ENCODE measurements around the gene FGF12. TPM values are rescaled to one million over a fixed set of nuclear protein-coding genes. Genes with fewer than 3 reads are reported as not detected.

Gene FGF12
- total and polyA plus RNA-seq, 4 experiments from 2014 or later: not detected

DNA sequence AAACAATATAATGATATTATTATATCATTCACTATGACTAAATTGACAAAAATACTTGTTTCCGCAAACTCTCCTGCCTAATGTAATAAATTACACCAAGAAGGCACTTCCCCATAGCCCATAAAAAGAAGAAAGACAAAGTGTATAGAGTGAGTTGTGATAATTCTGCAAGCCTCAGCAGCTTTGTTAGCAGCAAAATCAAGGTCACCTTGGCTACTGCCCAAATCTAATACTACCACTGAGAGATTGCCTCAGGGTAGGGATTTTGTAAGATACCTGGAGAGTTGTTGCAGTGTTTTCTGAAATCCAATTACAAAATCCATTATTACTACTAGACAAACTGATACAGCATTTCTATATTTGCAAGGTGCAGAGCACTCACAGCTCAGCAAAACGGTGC, 503.5 kb downstream of the FGF12 start:
- CTCF ChIA-PET (ENCODE audit: partially characterized antibody): no interaction called here

DNA sequence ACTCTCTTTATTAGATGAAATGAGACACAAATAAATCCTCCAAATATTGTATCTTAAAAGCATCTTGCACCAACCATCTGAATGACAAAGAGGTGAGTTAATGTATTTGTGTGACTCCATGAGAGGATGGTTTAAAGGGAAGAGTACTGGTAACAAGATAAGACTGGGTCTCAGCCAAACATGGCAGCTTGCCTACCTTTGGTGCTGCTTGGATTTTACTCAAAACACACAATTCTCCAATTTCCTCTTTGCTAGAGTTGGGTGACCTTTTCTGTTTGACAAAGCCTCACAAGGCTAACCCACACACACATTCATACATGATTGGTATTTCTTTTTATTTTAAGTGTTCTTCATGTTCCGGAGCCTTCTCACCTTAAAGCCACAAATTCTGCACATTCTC, 506.4 kb downstream of the FGF12 start:
- no peak for DNase-seq
- H3K4me1 Mint-ChIP-seq: no peaks in the 10 kb centered on the region
- Histone ChIP-seq H3K9me3 (ENCODE audit: control insufficient read depth in 1 of 2, low read length in 2 of 2) (no peaks in the 10 kb centered on the region), H3K27me3 (ENCODE audit: insufficient read depth, low read length) (no peaks in the 10 kb centered on the region), H3K27ac (ENCODE audit: low read depth, low read length) (no peak overlapping the region), H3K36me3 (ENCODE audit: insufficient read depth, low read length) (no peaks in the 10 kb centered on the region), H3K4me3 (ENCODE audit: low read length in 2 of 2) (no peak overlapping the region), H3K4me1 (ENCODE audit: insufficient read depth, low read length) (no peaks in the 10 kb centered on the region)
- no peaks in the 10 kb centered on the region for H3K27me3 Mint-ChIP-seq
- H3K36me3 Mint-ChIP-seq: no peaks in the 10 kb centered on the region
- intact Hi-C loops (cut with micrococcal nuclease): no loop called here
- H3K4me3 Mint-ChIP-seq: no peak overlapping the region
- H3K9me3 Mint-ChIP-seq: peaks cover 0 to 4% (median 0%) of the 10 kb centered on the region in 8 donors
- CTCF ChIA-PET (ENCODE audit: partially characterized antibody): no interaction called here
- POLR2A ChIA-PET (ENCODE audit: partially characterized antibody): no interaction called here
- no peak overlapping the region for H3K27ac Mint-ChIP-seq

More for the DNA sequence above, 503.5 kb downstream of the FGF12 start:
- intact Hi-C loops (cut with micrococcal nuclease): no loop called here
- no peaks in the 10 kb centered on the region for H3K27me3 Mint-ChIP-seq
- H3K27ac ChIP-seq (ENCODE audit: low read depth, low read length): no peak overlapping the region
- H3K36me3 ChIP-seq (ENCODE audit: insufficient read depth, low read length): no peaks in the 10 kb centered on the region
- H3K27me3 ChIP-seq (ENCODE audit: insufficient read depth, low read length): no peaks in the 10 kb centered on the region
- peaks cover 0 to 2% (median 0%) of the 10 kb centered on the region in 8 donors for H3K9me3 Mint-ChIP-seq
- POLR2A ChIA-PET (ENCODE audit: partially characterized antibody): no interaction called here
- no peaks in the 10 kb centered on the region for H3K4me1 ChIP-seq (ENCODE audit: insufficient read depth, low read length)
- H3K9me3 ChIP-seq (ENCODE audit: control insufficient read depth in 1 of 2, low read length in 2 of 2): no peaks in the 10 kb centered on the region
- DNase-seq: no peak
- H3K4me3 ChIP-seq (ENCODE audit: low read length in 2 of 2): no peak overlapping the region
- H3K4me1 Mint-ChIP-seq: no peaks in the 10 kb centered on the region
- no peak overlapping the region for H3K4me3 Mint-ChIP-seq
- no peaks in the 10 kb centered on the region for H3K36me3 Mint-ChIP-seq
- H3K27ac Mint-ChIP-seq: no peak overlapping the region

DNA sequence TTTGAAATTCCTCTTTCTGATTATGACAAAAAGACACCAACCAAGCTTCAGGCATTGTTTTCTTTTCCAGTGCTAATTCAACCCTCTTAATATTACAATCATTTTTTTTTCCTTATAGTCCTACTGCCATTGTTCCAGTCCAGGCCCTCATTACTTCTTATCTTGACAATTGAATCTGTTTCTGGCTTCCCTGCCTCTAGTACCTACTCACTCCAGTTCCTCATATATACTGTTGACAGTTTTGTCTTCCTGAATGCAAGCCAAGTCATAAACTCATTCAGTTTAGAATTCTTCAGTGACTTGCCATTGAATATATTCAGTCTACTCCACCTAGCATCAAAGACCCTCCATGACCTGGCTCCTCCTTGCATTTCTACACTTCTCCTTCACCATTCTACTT, 507.4 kb downstream of the FGF12 start:
- Histone ChIP-seq H3K4me3 (ENCODE audit: low read length in 2 of 2) (no peak overlapping the region), H3K27me3 (ENCODE audit: insufficient read depth, low read length) (no peaks in the 10 kb centered on the region), H3K4me1 (ENCODE audit: insufficient read depth, low read length) (no peaks in the 10 kb centered on the region), H3K27ac (ENCODE audit: low read depth, low read length) (no peak overlapping the region), H3K9me3 (ENCODE audit: control insufficient read depth in 1 of 2, low read length in 2 of 2) (no peaks in the 10 kb centered on the region), H3K36me3 (ENCODE audit: insufficient read depth, low read length) (no peaks in the 10 kb centered on the region)
- POLR2A ChIA-PET (ENCODE audit: partially characterized antibody): no interaction called here
- Mint-ChIP-seq H3K27me3 (no peaks in the 10 kb centered on the region), H3K9me3 (peaks cover 0 to 4% (median 0%) of the 10 kb centered on the region in 8 donors), H3K4me1 (no peaks in the 10 kb centered on the region), H3K27ac (no peak overlapping the region), H3K4me3 (no peak overlapping the region), H3K36me3 (no peaks in the 10 kb centered on the region)
- no peak for DNase-seq
- CTCF ChIA-PET (ENCODE audit: partially characterized antibody): no interaction called here
- intact Hi-C loops (cut with micrococcal nuclease): no loop called here

- Mint-ChIP-seq H3K36me3 (no peaks in the 10 kb centered on the region), H3K27me3 (no peaks in the 10 kb centered on the region), H3K9me3 (peaks cover 0 to 4% (median under 1%) of the 10 kb centered on the region in 8 donors), H3K4me3 (no peak overlapping the region), H3K27ac (no peak overlapping the region), H3K4me1 (no peaks in the 10 kb centered on the region)
- H3K9me3 ChIP-seq (ENCODE audit: control insufficient read depth in 1 of 2, low read length in 2 of 2): no peaks in the 10 kb centered on the region
- ChIA-PET POLR2A (ENCODE audit: partially characterized antibody) (no interaction called here), CTCF (ENCODE audit: partially characterized antibody) (no interaction called here)
- no peak overlapping the region for H3K27ac ChIP-seq (ENCODE audit: low read depth, low read length)
- H3K27me3 ChIP-seq (ENCODE audit: insufficient read depth, low read length): no peaks in the 10 kb centered on the region
- H3K4me1 ChIP-seq (ENCODE audit: insufficient read depth, low read length): no peaks in the 10 kb centered on the region
- no peaks in the 10 kb centered on the region for H3K36me3 ChIP-seq (ENCODE audit: insufficient read depth, low read length)
- intact Hi-C loops (cut with micrococcal nuclease): no loop called here
- DNase-seq: no peak
- H3K4me3 ChIP-seq (ENCODE audit: low read length in 2 of 2): no peak overlapping the region
Measured at GRCh38 chr3:192216067-192216466, 511.3 kb downstream of the FGF12 start.

DNA sequence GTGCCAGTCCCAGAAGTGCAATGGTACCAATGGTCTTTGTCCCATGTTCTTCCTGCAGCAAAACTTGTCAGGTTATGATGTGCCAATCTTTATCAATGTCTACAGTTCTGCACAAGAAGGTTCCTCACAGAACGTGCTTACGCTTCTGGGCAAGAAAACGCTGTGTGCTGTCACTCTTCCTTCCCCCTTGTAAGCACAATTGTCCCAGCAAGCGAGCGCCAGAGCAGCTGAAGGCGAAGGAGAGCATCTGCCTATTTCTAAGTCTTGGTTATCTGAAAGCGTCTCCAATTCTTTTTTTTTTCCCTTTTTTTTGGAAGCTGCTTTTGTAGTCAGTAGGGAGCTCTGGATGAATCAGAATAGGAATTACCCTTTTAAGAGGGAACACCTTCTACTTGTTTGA, 514.4 kb downstream of the FGF12 start:
- intact Hi-C loops (cut with micrococcal nuclease): no loop called here
- Mint-ChIP-seq H3K27ac (no peak overlapping the region), H3K9me3 (peaks cover 0 to 8% (median 0%) of the 10 kb centered on the region in 8 donors), H3K27me3 (no peaks in the 10 kb centered on the region), H3K36me3 (no peaks in the 10 kb centered on the region), H3K4me3 (no peak overlapping the region), H3K4me1 (no peaks in the 10 kb centered on the region)
- Histone ChIP-seq H3K9me3 (ENCODE audit: control insufficient read depth in 1 of 2, low read length in 2 of 2) (no peaks in the 10 kb centered on the region), H3K4me3 (ENCODE audit: low read length in 2 of 2) (no peak overlapping the region), H3K36me3 (ENCODE audit: insufficient read depth, low read length) (no peaks in the 10 kb centered on the region), H3K4me1 (ENCODE audit: insufficient read depth, low read length) (no peaks in the 10 kb centered on the region), H3K27me3 (ENCODE audit: insufficient read depth, low read length) (no peaks in the 10 kb centered on the region), H3K27ac (ENCODE audit: low read depth, low read length) (no peak overlapping the region)
- ChIA-PET CTCF (ENCODE audit: partially characterized antibody) (no interaction called here), POLR2A (ENCODE audit: partially characterized antibody) (no interaction called here)
- DNase-seq: no peak

DNA sequence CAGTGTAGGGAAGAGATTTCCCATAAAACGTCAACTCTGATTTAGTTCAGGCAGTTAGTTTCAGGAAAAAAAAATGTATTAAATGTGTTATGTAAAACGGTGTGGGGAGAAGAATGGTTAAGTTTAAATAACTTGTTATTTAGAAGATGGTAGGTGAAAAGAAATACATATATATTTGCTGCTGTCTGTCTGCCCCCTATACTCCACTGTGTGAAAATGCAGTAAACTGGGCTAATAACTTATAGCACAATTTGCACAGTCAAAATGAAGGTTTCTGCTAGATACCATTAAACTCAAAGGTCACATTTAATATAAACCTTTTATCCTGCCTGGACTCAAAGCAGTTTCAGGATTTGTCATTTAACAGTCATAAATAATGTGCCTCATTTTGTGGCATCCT, 515.0 kb downstream of the FGF12 start:
- intact Hi-C loops (cut with micrococcal nuclease): no loop called here
- Histone ChIP-seq H3K9me3 (ENCODE audit: control insufficient read depth in 1 of 2, low read length in 2 of 2) (no peaks in the 10 kb centered on the region), H3K27ac (ENCODE audit: low read depth, low read length) (no peak overlapping the region), H3K4me3 (ENCODE audit: low read length in 2 of 2) (no peak overlapping the region), H3K36me3 (ENCODE audit: insufficient read depth, low read length) (no peaks in the 10 kb centered on the region), H3K27me3 (ENCODE audit: insufficient read depth, low read length) (no peaks in the 10 kb centered on the region), H3K4me1 (ENCODE audit: insufficient read depth, low read length) (no peaks in the 10 kb centered on the region)
- no peak for DNase-seq
- CTCF ChIA-PET (ENCODE audit: partially characterized antibody): no interaction called here
- POLR2A ChIA-PET (ENCODE audit: partially characterized antibody): no interaction called here
- Mint-ChIP-seq H3K9me3 (peaks cover 0 to 8% (median 0%) of the 10 kb centered on the region in 8 donors), H3K27ac (no peak overlapping the region), H3K4me3 (no peak overlapping the region), H3K36me3 (no peaks in the 10 kb centered on the region), H3K4me1 (no peaks in the 10 kb centered on the region), H3K27me3 (no peaks in the 10 kb centered on the region)

GRCh38 chr3:192207651-192208050, 519.7 kb downstream of the FGF12 start:
- Histone ChIP-seq H3K4me3 (ENCODE audit: low read length in 2 of 2) (no peak overlapping the region), H3K36me3 (ENCODE audit: insufficient read depth, low read length) (no peaks in the 10 kb centered on the region), H3K27me3 (ENCODE audit: insufficient read depth, low read length) (no peaks in the 10 kb centered on the region), H3K9me3 (ENCODE audit: control insufficient read depth in 1 of 2, low read length in 2 of 2) (no peaks in the 10 kb centered on the region), H3K27ac (ENCODE audit: low read depth, low read length) (no peak overlapping the region), H3K4me1 (ENCODE audit: insufficient read depth, low read length) (no peaks in the 10 kb centered on the region)
- Mint-ChIP-seq H3K9me3 (peaks cover 0 to 10% (median 0%) of the 10 kb centered on the region in 8 donors), H3K36me3 (no peaks in the 10 kb centered on the region), H3K27ac (no peak overlapping the region), H3K4me1 (no peaks in the 10 kb centered on the region), H3K4me3 (no peak overlapping the region), H3K27me3 (no peaks in the 10 kb centered on the region)
- intact Hi-C loops (cut with micrococcal nuclease): no loop called here
- ChIA-PET POLR2A (ENCODE audit: partially characterized antibody) (no interaction called here), CTCF (ENCODE audit: partially characterized antibody) (no interaction called here)
- DNase-seq: no peak

DNA sequence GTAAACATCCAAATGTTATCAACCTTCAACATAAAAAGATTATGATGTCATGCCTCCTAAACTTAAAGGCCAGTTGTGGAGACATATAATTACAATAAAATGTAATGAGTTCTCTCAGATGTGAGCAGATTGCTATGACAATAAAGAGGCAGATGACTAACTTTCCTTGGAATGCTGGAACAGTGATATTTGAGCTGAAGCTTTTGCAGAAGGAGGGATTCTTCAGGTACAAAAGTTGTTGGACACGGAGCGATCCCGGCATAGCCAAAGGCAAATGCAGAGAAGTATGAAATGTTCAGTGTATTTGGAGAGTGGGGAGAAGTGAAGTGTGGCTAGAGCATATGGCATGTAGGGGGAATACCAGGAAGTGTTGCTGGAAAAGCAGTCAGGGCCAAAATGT, 520.1 kb downstream of the FGF12 start:
- POLR2A ChIA-PET (ENCODE audit: partially characterized antibody): no interaction called here

More for the DNA sequence above, 520.1 kb downstream of the FGF12 start:
- Histone ChIP-seq H3K27ac (ENCODE audit: low read depth, low read length) (no peak overlapping the region), H3K27me3 (ENCODE audit: insufficient read depth, low read length) (no peaks in the 10 kb centered on the region), H3K36me3 (ENCODE audit: insufficient read depth, low read length) (no peaks in the 10 kb centered on the region), H3K4me1 (ENCODE audit: insufficient read depth, low read length) (no peaks in the 10 kb centered on the region), H3K4me3 (ENCODE audit: low read length in 2 of 2) (no peak overlapping the region), H3K9me3 (ENCODE audit: control insufficient read depth in 1 of 2, low read length in 2 of 2) (no peaks in the 10 kb centered on the region)
- CTCF ChIA-PET (ENCODE audit: partially characterized antibody): no interaction called here
- Mint-ChIP-seq H3K36me3 (no peaks in the 10 kb centered on the region), H3K27me3 (no peaks in the 10 kb centered on the region), H3K9me3 (peaks cover 0 to 10% (median 0%) of the 10 kb centered on the region in 8 donors), H3K4me1 (no peaks in the 10 kb centered on the region), H3K27ac (peak overlapping the region in 1 of 7 donors; percentile 26), H3K4me3 (no peak overlapping the region)
- intact Hi-C loops (cut with micrococcal nuclease): no loop called here
- no peak for DNase-seq
